ENCODE results near the gene EML4.

The EML4 gene

DNA sequence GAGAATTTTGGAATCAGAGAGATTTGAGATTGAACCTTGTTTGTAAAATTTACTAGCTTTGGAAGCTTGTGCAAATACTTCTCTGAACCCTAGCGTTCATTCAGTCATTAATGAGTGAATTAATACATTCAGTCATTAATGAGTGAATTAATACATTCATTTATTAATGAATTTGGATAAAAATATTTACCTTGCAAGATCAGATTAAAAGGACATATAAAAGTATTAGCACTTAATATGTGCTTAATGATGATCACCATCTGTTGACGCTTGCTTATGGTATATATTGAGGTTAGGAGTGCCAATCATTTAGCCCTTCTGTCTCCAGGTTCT lies 26.9 kb downstream of the EML4 start:
- DNase-seq (ENCODE audit: low spot score), result no peak

DNA sequence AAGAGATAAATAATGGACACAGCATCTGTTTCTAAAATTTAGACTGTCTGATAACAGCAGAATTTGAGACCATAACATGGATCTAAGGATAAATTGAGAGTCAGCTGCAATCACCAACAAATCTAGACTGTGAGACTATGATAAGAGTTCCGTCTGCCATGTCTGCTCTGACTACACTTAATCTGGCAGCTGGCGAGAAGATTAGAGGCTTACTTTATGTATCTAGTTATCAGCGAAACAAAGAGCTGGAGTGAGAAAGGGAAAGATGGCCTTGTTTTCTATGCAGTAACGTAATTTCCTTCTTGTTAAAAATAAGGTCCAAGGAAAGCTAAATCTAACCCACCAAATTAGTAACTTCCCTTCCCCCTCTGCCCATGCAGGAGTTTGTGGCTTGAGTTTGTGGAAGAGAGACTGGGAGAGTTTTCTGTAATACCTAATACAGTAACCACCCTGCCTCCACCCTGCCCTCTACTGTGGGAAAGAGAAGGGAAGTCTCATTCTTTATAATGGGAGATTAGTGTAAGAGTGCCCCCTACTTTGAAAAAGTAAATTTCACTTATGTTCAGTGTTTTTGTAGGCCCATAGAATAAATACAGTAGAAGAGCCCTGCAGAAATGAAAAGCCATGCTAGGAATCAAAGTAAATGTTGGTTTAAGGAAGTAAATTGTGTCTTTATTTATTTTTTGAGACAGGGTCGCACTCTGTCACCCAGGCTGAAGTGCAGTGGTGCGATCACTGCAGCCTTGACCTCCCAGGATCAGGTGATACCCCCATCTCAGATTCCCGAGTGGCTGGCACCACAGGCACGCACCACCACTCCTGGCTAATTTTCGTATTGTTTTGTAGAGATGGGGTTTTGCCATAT lies 27.5 kb downstream of the EML4 start:
- DNase-seq (ENCODE audit: low spot score), result peak; percentile 16

DNA sequence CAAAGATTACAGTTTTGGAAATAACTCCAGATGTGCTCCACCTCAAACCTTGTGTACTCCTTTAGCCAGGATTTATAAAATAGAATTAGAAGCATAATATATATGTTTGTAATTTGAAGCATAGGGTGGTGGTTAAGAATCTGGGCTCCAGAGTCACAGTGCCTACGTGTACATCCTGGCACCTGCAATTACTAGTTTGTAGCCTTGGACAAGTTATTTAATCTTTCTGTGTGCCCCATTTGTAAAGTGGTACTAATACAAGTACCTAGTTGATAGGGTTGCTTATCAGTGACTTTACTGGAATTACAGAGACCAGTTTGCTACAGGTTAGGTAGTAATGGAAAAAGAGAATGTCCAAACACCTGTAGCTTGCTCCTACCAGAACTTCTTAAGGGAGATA lies 28.6 kb downstream of the EML4 start:
- no peak for DNase-seq (ENCODE audit: low spot score)

DNA sequence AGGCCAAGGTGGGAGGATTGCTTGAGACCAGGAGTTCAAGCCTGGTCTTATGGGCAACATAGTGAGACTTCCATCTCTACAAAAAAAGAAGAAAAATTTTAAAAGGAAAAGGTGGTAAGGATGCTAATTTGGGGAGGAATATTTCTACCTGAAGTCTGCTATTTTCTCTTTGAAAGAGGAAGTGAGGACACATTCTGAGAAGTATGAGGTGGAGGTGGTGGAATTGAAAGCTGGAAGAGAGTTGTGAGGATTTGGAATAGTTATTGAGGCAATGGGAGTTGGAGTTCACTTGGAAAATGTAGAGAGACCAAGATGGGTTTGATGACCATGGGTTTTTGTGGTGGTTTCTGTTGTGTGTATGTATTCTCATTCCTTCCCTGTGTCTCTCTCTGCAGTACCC lies 29.3 kb downstream of the EML4 start:
- no peak for DNase-seq (ENCODE audit: low spot score)

DNA sequence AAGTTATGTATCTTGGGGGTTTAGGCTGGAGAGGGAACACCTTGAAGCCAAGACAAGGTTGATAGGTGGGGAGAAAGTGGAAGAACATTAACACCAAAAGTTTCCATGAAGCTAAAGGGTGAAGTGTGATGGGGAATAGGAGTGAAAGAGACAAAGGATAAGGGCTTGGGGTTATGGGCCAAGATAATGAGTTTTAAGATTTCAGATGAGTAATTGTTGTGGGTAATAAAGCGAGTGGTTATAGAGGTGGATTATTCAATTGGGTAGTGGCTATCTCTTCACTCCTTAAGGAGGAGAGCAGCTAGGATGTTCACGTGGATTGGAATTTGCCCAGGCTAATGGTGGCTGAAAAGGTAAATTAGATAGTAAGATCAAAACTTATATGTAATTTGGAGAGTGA lies 29.8 kb downstream of the EML4 start:
- no peak for DNase-seq (ENCODE audit: low spot score)

DNA sequence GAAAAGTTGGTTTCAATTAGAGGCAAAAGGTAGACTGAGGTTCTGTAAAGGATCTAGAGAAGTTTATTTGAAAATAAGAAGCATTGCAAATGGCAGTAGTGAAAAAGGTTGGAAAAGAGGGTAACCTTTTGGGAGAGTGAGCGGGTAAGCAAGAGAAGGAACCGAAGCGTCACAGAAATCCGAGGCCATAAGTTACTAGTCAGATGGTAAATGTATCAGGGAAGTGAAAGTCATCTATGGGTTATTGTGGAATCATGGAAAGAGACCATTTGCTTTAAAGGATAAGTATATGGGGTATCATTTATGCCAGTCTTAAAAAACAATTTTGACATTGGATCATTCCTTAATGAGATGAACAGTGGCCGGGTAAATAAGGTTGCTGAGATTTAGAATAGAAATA lies 30.5 kb downstream of the EML4 start:
- DNase-seq (ENCODE audit: low spot score), result no peak

DNA sequence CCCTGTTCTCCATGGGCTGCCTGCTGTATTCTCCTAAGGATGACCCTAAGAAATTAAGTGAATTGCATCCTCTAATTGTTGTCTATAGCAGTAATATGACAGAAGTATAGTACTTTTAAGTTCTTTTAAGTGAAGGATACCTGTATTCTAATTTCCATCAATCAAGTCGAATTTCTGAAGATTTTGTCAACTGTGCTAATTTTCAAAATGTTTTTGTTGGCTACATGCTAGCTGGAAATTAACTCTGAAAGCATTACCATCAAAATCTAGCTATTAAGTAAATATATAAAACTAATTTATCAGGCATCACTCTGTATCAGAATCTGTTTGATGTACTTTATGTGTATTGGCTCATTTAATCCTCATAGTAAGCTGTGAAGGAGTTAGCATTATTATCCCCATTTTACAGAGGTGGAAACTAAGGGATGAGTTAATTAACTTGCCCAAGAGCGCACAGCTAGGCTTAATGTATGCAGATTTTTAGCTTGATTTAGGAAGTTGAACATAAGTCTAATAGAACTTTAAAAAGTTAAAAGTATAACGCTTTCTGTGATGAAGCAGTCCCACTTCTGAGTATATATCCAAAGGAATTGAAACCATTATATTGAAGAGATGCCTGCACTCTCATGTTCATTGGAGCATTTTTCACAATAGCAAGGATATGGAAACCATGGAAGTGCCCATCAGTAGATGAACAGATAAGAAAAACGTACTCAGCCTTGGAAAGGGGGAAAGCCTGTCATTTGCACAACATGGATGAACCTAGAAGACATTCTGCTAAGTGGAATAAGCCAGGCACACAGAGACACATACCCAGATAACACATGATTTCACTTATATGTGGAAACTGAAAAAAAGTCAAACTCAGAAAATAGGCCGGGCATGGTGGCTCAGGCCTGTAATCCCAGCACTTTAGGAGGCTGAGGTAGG lies 32.0 kb downstream of the EML4 start:
- no peak for DNase-seq (ENCODE audit: low spot score)

DNA sequence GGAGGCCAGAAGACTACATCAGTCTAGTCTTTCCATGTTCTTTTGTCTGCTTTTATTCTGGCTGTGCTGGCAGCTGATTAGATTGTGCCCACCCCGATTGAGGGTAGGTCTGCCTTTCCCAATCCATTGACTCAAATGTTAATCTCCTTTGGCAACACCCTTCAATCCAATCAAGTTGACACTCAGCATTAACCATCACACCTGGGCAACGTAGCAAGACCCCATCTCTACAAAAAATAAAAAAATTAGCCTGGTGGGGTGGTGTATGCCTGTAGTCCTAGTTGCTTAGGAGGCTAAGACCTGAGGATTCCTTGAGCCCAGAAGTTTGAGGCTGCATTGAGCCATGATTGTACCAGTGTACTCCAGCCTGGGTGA lies 33.5 kb downstream of the EML4 start:
- DNase-seq (ENCODE audit: low spot score), result no peak

DNA sequence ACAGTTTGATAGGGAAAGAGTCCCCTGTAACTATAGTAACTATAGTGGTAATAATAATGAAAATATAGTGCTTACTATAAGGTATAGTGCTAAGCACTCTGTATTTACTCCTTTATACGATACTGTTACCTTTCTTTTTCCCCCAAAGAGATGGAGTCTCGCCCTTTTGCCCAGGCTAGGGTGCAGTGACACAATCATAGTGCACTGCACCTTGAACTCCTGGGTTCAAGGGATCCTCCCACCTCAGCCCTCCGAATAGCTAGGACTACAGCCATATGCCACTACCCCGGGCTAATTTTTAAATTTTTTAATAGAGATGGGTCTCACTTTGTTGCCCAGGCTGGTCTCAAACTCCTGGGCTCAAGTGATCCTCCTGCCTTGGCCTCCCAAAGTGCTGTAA lies 34.6 kb downstream of the EML4 start:
- no peak for DNase-seq (ENCODE audit: low spot score)

DNA sequence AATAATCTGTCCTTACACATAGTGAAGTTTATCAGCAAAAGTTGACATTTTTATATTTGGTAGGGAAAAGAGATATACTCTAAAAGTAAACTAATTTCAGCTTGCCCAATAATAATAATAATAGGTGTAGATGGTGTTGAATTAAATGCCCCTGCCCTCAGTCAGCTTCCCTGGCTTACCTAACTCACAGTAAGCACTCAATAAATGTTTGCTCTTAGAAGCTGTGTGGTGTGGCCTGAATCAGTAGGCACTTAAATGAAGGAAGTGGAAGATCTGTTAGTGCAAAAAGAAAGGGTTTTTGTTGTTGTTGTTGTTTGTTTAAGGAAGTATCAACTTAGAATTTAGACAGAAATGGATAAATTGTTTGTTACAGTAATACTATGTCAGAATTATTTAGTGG lies 36.2 kb downstream of the EML4 start:
- DNase-seq (ENCODE audit: low spot score), result no peak

DNA sequence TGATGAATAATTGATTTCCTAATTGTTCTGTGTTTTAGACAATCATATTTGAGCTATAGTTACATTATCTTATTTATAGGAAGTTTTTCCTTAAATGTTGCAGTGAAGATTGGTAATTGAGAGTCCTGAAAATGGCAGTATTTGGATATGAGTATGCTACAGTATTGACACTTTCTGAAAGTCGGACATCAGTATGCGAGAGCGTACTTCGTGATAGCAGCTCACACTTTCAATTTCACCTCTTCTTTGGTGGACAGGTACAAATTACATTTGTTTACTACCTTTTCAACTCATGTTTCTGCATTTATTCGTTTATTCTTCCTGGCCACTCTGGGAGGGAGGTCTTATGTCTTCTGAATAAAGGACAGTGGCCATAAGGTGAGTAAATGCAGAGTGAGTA lies 38.7 kb downstream of the EML4 start:
- no peak for DNase-seq (ENCODE audit: low spot score)

DNA sequence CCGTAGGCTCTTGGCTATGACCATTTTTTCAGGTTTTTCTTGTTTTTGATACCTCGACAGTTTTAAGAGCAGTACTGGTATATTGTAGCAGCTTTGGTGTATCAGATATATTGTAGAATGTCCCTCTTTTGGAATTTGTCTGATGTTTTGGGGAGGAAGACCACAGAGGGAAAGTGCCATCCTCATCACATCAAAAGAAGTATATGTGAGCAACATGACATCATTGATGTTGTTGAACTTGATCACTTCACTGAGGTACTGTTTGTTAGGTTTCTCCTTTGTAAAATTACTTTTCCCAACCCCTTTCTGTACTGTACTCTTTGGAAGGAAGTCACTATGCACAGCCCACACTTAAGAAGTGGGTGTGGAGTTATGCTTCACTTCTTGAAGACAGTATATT lies 41.0 kb downstream of the EML4 start:
- no peak for DNase-seq (ENCODE audit: low spot score)

DNA sequence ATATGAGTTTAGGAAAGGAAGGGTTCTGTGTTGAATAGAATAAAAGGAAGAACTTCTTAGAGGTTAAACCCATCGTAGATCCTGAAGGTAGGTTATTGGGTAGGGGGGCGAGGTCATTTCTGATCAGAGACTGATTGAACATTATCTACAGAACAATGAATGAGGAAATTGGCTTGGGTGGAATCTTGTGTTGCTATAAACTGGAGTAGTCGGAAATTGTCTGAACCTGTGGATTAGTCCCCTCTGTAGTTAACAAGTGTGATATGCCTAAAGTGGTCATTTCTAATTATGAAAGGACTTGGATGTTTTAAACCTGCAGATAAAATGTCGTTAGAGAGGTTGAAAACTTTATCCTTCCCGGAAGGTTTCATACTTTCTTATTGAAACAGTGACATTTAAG lies 42.1 kb downstream of the EML4 start:
- no peak for DNase-seq (ENCODE audit: low spot score)

DNA sequence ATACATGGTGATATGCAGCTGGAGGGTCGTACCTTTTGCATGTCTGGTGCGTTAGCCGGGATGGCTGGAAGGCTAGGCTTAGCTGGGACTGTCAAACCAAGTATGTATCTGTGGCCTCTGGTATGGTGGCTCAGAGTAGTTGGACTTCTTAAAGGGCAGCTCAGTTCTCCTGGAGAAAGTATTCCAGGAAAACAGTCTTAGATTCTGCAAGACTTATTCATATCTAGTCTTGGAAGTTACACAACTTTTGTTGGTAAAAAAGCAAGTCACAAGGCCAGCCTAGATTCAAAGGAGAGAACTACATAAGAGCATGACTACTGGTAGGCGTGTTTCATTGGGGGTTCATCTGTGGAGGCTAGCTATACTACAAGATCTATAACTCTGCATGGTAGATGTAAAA lies 45.5 kb downstream of the EML4 start:
- no peak for DNase-seq (ENCODE audit: low spot score)

DNA sequence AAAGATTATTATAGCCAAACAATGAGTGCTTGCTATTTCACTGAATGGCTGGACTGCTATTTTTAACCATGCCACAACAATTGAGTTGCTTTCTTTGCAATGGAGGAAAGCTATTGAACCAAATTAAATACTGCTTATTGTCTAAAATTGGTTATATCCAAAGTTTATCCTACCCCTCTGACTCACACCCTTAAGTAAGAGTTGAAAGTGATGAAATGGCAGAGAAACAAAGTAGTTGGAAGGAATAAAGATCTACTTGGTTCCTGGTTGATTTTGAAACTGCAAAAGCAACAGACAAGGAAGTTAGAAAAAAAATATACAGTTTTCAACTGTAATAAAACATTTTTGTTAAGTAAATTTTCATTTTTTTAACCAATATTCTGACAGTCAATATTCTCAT lies 47.5 kb downstream of the EML4 start:
- peak; percentile 52 for DNase-seq (ENCODE audit: low spot score)

DNA sequence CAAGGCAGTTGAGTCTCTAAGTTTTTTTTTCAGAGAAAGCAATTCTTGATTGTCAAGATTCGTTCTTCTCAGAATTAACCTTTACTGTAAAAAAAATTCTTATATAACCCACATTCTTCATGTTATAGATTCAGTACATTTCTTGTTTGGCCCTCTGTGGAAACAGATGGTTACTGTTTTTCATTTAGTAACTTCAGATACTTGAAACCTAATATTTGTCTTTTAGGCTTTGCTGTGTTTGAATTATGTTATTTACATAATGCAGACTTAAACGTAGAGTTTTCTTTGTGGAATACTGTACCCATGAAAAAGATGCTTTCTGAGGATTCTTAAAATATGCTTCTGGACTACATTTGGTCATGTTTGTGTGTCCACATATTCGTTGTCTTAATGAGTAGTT lies 48.2 kb downstream of the EML4 start:
- no peak for DNase-seq (ENCODE audit: low spot score)

DNA sequence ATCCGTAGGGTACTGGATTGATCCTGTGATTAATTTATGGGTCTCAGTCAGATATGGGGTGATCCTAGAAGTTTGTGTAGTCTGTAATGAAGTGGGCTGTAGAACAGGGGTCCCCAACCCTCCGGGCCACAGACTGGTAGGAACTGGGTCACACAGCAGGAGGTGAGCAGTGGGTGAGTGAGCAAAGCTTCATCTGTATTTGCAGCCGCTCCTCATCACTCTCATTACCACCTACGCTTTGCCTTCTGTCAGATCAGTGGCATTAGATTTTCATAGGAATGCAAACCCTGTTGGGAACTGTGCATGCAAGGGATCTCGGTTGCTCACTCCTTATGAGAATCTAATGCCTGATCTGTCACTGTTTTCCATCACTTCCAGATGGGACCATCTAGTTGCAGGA lies 48.8 kb downstream of the EML4 start:
- no peak for DNase-seq (ENCODE audit: low spot score)

DNA sequence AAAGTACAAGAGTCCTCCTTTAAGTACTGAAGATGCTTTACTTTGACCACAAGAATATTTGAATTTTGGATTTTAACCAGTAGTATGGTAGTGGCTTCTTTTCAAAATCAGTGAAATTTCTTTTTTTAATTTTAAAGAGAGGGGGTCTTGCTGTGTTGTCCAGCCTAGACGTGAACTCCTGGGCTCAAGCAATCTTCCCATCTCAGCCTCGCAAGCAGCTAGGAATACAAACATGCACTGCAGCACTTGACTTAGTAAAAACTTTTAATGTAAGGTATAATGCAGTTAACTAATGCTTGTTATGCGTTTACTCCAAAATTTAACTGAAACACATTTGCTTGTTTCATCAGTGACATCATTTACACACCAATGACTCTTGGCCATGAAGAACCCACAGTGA lies 49.6 kb downstream of the EML4 start:
- no peak for DNase-seq (ENCODE audit: low spot score)

DNA sequence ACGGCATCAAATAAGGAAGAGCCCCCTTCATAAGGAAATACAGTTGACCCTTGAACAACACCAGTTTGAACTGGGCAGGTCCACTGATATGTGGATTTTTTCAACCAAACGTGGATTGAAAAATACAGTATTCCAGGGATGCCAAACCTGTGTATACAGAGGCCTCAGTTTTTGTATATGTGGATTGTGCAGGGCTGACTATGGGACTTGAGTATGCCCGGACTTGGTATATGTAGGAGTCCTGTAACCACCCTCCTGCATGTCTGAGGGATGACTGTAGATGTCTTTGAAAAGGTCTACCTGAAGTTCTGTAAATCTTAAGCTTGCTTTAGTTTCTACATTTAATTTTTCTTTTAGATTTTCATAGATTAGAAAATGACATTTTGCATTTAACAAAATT lies 50.0 kb downstream of the EML4 start:
- DNase-seq (ENCODE audit: low spot score), result no peak

DNA sequence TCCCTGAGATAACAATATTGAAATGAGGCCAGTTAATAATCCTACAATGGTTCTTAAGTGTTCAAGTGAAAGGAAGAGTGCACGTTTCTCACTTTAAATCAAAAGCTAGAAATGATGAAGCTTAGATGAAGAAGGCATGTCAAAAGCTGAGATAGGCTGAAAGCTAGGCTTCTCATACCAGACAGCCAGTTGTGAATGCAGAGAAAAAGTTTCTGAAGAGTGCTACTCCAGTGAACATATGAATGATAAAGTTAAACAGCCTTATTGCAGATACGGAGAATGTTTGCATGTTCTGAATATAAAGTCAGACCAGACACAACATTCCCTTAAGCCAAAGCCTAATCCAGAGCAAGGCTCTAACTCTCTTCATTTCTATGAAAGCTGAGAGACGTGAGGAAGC lies 51.4 kb downstream of the EML4 start:
- no peak for DNase-seq (ENCODE audit: low spot score)

DNA sequence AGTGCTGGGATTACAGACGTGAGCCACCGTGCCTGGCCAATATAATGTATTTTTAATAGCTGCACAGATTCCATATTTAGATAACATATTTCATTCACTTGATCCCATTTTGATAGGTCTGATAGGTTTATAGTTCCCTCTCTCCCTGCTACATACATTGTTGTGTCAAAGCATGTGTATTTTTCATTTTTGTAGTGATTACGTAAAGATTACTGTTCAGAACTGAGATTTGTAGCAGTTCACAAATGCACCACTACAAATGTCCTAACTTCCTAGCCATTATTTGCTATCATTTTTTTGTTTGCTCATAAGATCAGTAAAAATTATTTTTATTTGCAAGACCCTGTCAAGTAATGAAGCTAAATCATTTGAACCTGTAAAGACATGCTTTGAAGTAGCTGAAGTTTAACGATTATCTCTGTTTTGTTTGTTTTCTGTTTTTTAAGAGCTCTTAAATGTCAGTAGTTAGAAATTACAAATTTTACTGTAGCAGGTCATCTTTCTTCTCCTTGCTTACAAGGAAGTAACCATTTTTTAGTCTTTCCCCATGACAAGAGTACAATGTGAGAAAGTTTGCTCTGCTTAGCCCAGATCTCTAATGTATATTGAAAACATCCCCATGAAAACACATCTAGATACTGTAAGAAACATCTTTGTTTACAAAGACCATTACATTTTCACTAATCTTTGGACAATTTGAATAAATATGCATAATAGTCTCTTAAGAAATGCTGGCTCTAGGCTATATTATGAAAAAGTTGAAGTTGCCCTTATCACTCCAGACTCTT lies 54.1 kb downstream of the EML4 start:
- no peak for DNase-seq (ENCODE audit: low spot score)

DNA sequence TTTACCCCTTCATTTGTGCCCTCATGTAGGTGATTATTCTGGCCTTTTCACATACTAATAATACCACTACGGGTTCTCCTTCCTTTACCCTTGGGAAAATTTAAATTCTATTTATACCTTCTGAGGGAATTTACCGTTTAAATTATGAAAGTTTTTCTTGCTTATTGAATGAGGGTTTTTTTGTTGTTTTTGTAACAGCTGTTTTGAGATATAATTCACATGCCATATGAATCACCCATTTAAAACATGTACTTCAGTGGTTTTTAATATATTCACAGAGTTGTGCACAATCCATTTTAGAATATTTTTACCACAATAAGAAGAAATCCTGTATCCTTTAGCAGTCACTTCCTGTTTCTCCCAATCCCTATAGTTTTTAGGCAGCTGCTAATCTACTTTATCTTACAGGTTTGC lies 54.7 kb downstream of the EML4 start:
- no peak for DNase-seq (ENCODE audit: low spot score)
